Body of pancreas (tissue), 4 donors: ENCODE results near the gene LRRC37A. TPM values are rescaled to one million over a fixed set of nuclear protein-coding genes. Genes with fewer than 3 reads are reported as not detected.
"Not testable (repeated sequence)": the region's sequence is repeated elsewhere in the genome, so short reads cannot be mapped to it uniquely, and the experiment has no call there.

Experiments used
- ATAC-seq: fragments of 150-250 bp; one replicate; pipeline ENCODE4 v1.9.1; 2016
- DNase-seq, 4 donors: peaks; one replicate each; pipeline ENCODE4 v3.0.0-alpha.2; 2019
- H3K27ac ChIP-seq, 4 donors: fragments of 200-600 bp; sonication (generic); 1 replicate in 3 of 4; 2 replicates in 1 of 4; pipeline versions ENCODE4 v1.5.1 to v1.6.1; 2016 to 2019; ENCODE audit warnings: mild to moderate bottlenecking in 1 of 4, mixed read lengths in 1 of 4, moderate library complexity in 1 of 4
- H3K27me3 ChIP-seq, 2 donors: fragments of 200-600 bp; sonication (generic); one replicate each; pipeline ENCODE4 v1.6.0; 2016; ENCODE audit warnings: mild to moderate bottlenecking in 1 of 2
- H3K36me3 ChIP-seq, 2 donors: fragments of 200-600 bp; sonication (generic); replicated peaks in 1 of 2; 2 replicates each; pipeline ENCODE4 v1.5.1; 2016; ENCODE audit warnings: low read depth in 2 of 2; ENCODE audit not compliant: insufficient read depth in 1 of 2
- H3K4me1 ChIP-seq: fragments of 200-600 bp; sonication (generic); one replicate; pipeline ENCODE4 v1.6.0; 2016
- H3K4me3 ChIP-seq, 2 donors: fragments of 200-600 bp; sonication (generic); 1 replicate in 1 of 2; 2 replicates in 1 of 2; pipeline ENCODE4 v1.5.1; 2016 to 2019
- H3K9me3 ChIP-seq, 3 donors: fragments of 200-600 bp; sonication (generic); 1 replicate in 2 of 3; 2 replicates in 1 of 3; pipeline ENCODE4 v1.5.1; 2016
- WGBS, 2 donors: methylation state at CpG; one replicate each; pipeline ENCODE4 v1.1.5; 2017; 5-methylcytosine and 5-hydroxymethylcytosine counted together
- intact Hi-C: fragments of 100-400 bp; cut with DNase I; formaldehyde crosslinking; loops from one replicate; pipeline ENCODE4 v1.15.1; 2023
- small RNA-seq: library from RNA; depleted of rRNA; stranded (forward); fragments of <200 nt; gene quantifications from one replicate; pipeline ENCODE3, GENCODE V24; 2016
- total RNA-seq, 2 donors: library from RNA; depleted of rRNA; stranded (reverse); fragments of >200 nt; gene quantifications; one replicate each; pipeline ENCODE4 v1.1.0, GENCODE V29; 2016

LRRC37A gene
- total RNA-seq, 2 donors from 2014 or later: 0.78 to 0.99 TPM

DNA sequence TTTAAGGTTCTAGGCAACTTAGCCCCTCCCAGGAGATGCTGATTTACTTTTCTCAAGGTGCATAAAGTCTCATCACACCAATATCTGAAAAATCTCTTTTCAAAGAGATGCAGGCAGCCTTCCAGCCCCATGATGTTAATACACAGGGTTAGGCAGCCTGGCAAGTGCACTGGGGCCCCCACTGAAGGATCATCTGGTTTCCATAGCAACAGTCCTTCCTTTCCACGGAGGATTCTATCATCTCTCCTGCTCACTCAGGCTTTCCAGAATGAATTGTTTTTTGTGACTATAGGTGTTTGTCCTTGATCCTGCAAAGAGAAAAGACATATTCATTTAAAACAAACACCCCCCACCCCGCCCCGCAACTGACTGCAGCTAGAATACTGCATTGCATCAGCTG is 72.6 kb downstream of the LRRC37A start:
- intact Hi-C loops, H3K36me3 ChIP-seq, H3K4me3 ChIP-seq, H3K9me3 ChIP-seq, H3K27me3 ChIP-seq, DNase-seq, H3K4me1 ChIP-seq, H3K27ac ChIP-seq, ATAC-seq: not testable (repeated sequence)
- WGBS, 2 donors: no CpG with 5 or more reads among the region's 3 CpGs

DNA sequence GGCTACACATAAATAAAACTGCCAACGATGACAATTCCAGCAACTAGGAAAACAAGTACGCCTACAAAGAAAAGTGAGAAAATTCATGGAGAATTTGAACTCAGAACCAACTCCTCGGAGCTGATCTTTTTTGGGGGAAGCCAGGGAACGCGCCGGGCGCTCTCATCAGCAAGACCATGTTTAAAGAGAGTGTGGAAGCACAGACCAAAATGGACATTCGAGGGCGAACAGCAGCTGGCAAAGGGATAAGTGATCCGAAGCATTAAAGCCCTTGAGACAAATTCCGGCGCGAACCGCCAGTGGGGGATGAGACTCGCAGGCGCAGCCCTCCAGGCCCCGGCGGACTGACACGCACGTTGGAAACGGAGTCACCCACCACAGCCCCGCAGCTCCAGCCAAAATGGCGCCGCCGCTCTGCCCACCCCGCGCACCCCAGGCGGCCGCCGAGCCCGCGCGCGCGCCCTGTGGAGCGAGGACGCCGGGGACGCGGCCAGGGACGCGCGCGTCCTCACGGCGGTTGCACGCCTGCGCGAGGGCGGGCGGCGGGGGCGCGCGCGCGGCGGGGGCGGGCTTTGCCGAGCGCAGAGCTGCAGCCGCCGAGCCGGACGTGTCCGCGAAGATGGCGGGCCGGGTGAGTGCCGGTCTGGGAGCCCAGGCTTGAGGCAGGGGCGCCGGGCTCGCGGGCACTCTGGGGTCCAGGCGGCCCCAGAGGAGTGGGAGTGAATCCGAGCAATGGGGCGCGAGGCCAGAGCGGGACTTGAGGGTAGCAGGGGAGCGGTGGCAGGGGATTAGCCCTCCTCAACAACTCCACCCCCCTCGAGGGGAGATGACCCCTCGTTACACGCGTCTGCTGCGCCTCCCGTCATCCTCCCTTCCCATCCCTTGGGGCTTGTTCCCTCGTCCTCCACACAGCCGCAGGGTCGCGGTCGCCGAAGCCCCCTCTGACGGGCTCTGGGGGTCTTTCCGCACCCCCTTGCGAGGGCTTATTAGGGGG is 77.6 kb downstream of the LRRC37A start:
- intact Hi-C loops, H3K4me3 ChIP-seq, H3K9me3 ChIP-seq, H3K27ac ChIP-seq, H3K4me1 ChIP-seq, H3K27me3 ChIP-seq, H3K36me3 ChIP-seq, DNase-seq: not testable (repeated sequence)
- WGBS, 2 donors: no CpG with 5 or more reads among the region's 95 CpGs
- peak; percentile 97 for ATAC-seq

- H3K27me3 ChIP-seq, H3K36me3 ChIP-seq, DNase-seq, H3K27ac ChIP-seq, H3K9me3 ChIP-seq, H3K4me1 ChIP-seq, H3K4me3 ChIP-seq, intact Hi-C loops: not testable (repeated sequence)
- WGBS, 2 donors: no CpG with 5 or more reads among the region's 7 CpGs
- peak; percentile 42 for ATAC-seq
Measured at GRCh38 chr17:46373418-46373817, 78.5 kb downstream of the LRRC37A start.

- ATAC-seq, H3K4me1 ChIP-seq, H3K27me3 ChIP-seq, intact Hi-C loops, H3K27ac ChIP-seq, H3K9me3 ChIP-seq, H3K4me3 ChIP-seq, DNase-seq, H3K36me3 ChIP-seq: not testable (repeated sequence)
- 100% methylated on average over 3 of the region's 4 CpGs for WGBS, 2 donors
Measured at GRCh38 chr17:46383118-46383517, 88.2 kb downstream of the LRRC37A start.

DNA sequence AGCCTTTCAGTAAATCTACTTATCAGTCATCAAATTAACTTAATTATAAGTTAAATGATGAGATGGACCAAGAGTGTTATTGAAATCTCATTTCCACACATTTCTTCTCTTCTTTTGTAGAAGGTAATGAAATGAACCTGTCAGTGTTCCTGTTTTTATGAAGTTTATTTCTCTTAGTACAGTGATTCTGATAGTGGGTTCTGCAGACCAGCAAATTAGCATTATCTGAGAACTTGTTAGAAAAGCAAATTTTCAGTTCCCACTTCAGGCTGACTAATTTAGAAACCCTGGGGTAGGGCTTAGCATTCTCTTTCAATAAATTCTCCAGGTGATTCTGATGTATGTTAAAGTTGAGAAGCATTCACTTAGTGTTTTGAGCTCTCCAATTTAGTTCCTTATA is 90.6 kb downstream of the LRRC37A start:
- H3K36me3 ChIP-seq, intact Hi-C loops, H3K27me3 ChIP-seq, H3K9me3 ChIP-seq, H3K4me1 ChIP-seq, H3K4me3 ChIP-seq, H3K27ac ChIP-seq, DNase-seq, ATAC-seq: not testable (repeated sequence)

Small RNA genes lying within 50 kb of the gene (small RNA-seq; reads per million reads assigned to genes)
- gene RN7SL656P: not detected

Other genes with a start within 250 kb of the LRRC37A start
- gene KANSL1, start 101.7 kb upstream of the LRRC37A start, total RNA-seq: 100 to 1,000 TPM in 1 of 2 donors, 10 to 100 TPM in 1; 68.2 to 190 TPM
- 10 to 100 TPM in 1 of 2 donors, 1 to 10 TPM in 1; 5.7 to 16.2 TPM for gene ARL17B, start 66.6 kb downstream of the LRRC37A start, total RNA-seq
- gene LRRC37A2, start 217.3 kb downstream of the LRRC37A start, total RNA-seq: 10 to 100 TPM in 1 of 2 donors, 1 to 10 TPM in 1; 8.2 to 12.7 TPM